Measurements from ENCODE around the gene MAFG.

DNA sequence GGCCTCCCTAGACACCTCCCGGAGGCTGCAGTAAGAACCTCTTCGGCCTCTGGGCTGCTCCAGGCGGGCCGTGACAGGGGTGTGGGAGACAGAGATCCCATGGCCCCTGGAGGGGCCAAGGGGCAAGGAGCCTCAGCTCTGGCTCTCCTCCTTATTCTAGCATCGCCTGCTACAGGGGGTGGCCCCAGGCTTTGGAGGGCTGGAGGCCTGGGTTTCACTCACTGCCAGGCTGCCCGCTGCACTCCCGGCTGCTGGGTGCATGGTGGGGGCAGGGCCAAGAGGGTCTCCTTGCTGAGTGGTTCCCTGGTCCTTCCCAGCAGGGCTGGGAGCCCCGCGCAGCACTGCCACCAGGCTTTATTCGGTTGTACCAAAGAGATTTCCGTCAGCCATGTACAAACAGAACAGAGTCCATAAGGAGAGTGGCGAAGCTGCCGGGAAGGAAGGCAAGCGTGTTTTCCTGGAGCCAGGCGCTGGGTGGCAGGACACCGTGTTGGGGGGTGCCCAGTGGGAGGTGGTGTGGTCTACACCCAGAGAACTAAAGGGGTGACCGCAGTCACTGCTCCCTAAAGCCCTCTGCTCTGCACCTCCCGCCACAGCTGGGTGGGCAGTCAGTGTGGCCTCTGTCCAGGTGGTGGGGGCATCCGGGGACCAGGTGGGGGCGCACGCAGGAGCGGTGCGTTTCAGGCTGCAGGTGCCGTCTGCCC, 23.5 kb downstream of the MAFG start:
- TF ChIP-seq, protein P1, sequence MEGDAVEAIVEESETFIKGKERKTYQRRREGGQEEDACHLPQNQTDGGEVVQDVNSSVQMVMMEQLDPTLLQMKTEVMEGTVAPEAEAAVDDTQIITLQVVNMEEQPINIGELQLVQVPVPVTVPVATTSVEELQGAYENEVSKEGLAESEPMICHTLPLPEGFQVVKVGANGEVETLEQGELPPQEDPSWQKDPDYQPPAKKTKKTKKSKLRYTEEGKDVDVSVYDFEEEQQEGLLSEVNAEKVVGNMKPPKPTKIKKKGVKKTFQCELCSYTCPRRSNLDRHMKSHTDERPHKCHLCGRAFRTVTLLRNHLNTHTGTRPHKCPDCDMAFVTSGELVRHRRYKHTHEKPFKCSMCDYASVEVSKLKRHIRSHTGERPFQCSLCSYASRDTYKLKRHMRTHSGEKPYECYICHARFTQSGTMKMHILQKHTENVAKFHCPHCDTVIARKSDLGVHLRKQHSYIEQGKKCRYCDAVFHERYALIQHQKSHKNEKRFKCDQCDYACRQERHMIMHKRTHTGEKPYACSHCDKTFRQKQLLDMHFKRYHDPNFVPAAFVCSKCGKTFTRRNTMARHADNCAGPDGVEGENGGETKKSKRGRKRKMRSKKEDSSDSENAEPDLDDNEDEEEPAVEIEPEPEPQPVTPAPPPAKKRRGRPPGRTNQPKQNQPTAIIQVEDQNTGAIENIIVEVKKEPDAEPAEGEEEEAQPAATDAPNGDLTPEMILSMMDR (IDR thresholded peaks at IDR 0.05) = no peak
- TF ChIP-seq ZFX (IDR thresholded peaks at IDR 0.05; ENCODE audit: borderline replicate concordance) = no peak
